Natural killer cell (primary cell): Measurements from ENCODE around the gene AMER3. TPM values are rescaled to one million over a fixed set of nuclear protein-coding genes. Genes with fewer than 3 reads are reported as not detected.

Experiments
- ATAC-seq, 3 donors: fragments of 150-1000 bp in 2 of 3; fragments of 200-7000 bp in 1 of 3; cut with Tn5 transposase; 1 replicate in 1 of 3; 2 replicates in 2 of 3; pipeline ENCODE4 v1.10.0; 2021; ENCODE audit warnings: mild to moderate bottlenecking in 2 of 3, moderate library complexity in 2 of 3
- DNase-seq, 2 donors: peaks; one replicate each; pipeline versions ENCODE4 v3.0.0 to v3.0.0-alpha.2; 2013 to 2021; ENCODE audit warnings: mixed read lengths in 1 of 2
- H3K27ac ChIP-seq: one replicate; pipeline ENCODE4 v1.5.1; 2013; ENCODE audit warnings: mild to moderate bottlenecking, low read length
- H3K27me3 ChIP-seq: one replicate; pipeline ENCODE4 v1.6.1; 2013; ENCODE audit warnings: low read length; ENCODE audit not compliant: control insufficient read depth, insufficient read depth
- H3K36me3 ChIP-seq: one replicate; pipeline ENCODE4 v1.6.1; 2013; ENCODE audit warnings: low read length; ENCODE audit not compliant: control insufficient read depth, insufficient read depth
- H3K4me1 ChIP-seq: one replicate; pipeline ENCODE4 v1.6.1; 2013; ENCODE audit warnings: low read length; ENCODE audit not compliant: control insufficient read depth, insufficient read depth
- H3K4me3 ChIP-seq: one replicate; pipeline ENCODE4 v1.5.1; 2013; ENCODE audit warnings: low read length
- H3K9me3 ChIP-seq: one replicate; pipeline ENCODE4 v1.6.1; 2013; ENCODE audit warnings: low read length; ENCODE audit not compliant: control insufficient read depth, insufficient read depth
- H3K27ac Mint-ChIP-seq, 2 donors: one replicate each; pipeline ENCODE4 v1.8.0; 2022; ENCODE audit warnings: mild to moderate bottlenecking in 2 of 2, mixed read lengths in 2 of 2, moderate library complexity in 1 of 2
- H3K27me3 Mint-ChIP-seq, 2 donors: one replicate each; pipeline ENCODE4 v1.8.0; 2022; ENCODE audit warnings: low read depth in 2 of 2, mixed read lengths in 2 of 2
- H3K36me3 Mint-ChIP-seq: one replicate; pipeline ENCODE4 v1.8.0; 2022; ENCODE audit warnings: mixed read lengths
- H3K4me1 Mint-ChIP-seq, 2 donors: one replicate each; pipeline ENCODE4 v1.8.0; 2022; ENCODE audit warnings: mixed read lengths in 2 of 2
- H3K4me3 Mint-ChIP-seq: one replicate; pipeline ENCODE4 v1.8.0; 2022; ENCODE audit warnings: mild to moderate bottlenecking, moderate library complexity, mixed read lengths
- H3K9me3 Mint-ChIP-seq, 2 donors: one replicate each; pipeline ENCODE4 v1.8.0; 2022; ENCODE audit warnings: mixed read lengths in 2 of 2
- WGBS: methylation state at CpG from one replicate; pipeline ENCODE4 v1.1.7; 2013; ENCODE audit warnings: missing lambda C conversion rate; ENCODE audit not compliant: insufficient coverage; 5-methylcytosine and 5-hydroxymethylcytosine counted together
- intact Hi-C: fragments of 100-400 bp; cut with micrococcal nuclease; formaldehyde crosslinking; loops from one replicate; pipeline ENCODE4 v1.14.2; 2022
- total RNA-seq, 4 donors: library from RNA; stranded (reverse); fragments of 120-200 nt in 1 of 4; gene quantifications; one replicate each; pipeline versions ENCODE4 v1.2.3 to v1.2.4, GENCODE V29; 2013 to 2022
- TF ChIP-seq, protein P1 (sequence below): fragments of 200-600 bp; IDR thresholded peaks from one replicate; pipeline ENCODE4 v1.8.0; 2022; ENCODE audit warnings: antibody characterized with exemption

The AMER3 gene
- total RNA-seq, 3 donors from 2014 or later (not counting 1 experiment from before 2014, with no cell fraction given), result not detected

DNA sequence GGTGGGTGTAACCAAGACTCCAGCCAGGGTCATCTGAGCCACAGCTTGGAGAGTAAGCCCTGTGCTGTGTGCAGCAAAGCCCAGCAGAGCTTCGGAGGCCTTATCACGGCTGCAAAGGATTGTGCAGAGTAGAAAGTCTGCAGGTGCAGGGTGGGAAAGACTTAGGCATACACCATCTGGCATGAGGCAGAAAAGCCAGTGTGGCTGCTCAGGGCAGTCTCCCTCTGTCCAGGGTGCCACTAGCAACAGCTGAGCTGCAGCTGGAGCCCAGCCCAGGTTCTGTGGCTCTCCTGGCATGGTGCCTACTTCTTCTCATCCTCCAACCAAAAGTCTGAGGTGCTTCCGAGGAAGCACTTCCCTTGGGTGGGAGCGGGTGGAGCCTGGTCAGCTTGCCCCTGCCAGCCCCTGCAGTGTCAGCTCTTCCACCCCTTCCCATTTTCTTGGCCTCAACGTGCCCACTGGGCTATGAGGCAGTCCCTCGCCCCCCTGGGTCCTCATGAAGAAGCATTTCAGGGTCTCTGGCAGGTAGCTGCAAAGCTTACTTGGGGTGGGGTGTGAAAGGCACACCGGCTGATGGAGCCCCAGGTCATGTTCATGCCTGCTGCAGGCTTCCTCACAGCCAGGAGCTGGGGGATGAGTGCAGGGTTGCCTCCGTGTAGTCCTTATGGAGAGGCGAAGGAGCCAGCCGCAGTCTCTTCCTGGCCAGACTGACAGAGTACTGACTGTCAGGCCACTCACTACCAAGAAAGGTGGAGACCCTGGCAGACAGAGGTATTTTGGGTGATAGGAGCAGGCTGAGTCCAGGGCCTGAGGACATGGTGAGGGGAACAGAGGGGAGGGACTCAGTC, 4.8 kb downstream of the AMER3 start:
- TF ChIP-seq, protein P1, sequence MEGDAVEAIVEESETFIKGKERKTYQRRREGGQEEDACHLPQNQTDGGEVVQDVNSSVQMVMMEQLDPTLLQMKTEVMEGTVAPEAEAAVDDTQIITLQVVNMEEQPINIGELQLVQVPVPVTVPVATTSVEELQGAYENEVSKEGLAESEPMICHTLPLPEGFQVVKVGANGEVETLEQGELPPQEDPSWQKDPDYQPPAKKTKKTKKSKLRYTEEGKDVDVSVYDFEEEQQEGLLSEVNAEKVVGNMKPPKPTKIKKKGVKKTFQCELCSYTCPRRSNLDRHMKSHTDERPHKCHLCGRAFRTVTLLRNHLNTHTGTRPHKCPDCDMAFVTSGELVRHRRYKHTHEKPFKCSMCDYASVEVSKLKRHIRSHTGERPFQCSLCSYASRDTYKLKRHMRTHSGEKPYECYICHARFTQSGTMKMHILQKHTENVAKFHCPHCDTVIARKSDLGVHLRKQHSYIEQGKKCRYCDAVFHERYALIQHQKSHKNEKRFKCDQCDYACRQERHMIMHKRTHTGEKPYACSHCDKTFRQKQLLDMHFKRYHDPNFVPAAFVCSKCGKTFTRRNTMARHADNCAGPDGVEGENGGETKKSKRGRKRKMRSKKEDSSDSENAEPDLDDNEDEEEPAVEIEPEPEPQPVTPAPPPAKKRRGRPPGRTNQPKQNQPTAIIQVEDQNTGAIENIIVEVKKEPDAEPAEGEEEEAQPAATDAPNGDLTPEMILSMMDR, result no peak
- H3K36me3 ChIP-seq, result no peaks in the 10 kb centered on the region
- no peak overlapping the region for H3K4me3 ChIP-seq
- H3K27ac Mint-ChIP-seq, result no peak overlapping the region
- peaks cover 31 to 43% of the 10 kb centered on the region in 2 donors for H3K27me3 Mint-ChIP-seq
- H3K9me3 ChIP-seq, result no peaks in the 10 kb centered on the region
- intact Hi-C loops, result no loop called here
- peaks cover 9% of the 10 kb centered on the region for H3K4me1 ChIP-seq
- peaks cover 16% of the 10 kb centered on the region for H3K27me3 ChIP-seq
- H3K27ac ChIP-seq, result no peak overlapping the region
- no peaks in the 10 kb centered on the region for H3K9me3 Mint-ChIP-seq
- H3K4me3 Mint-ChIP-seq, result no peak overlapping the region
- WGBS, result 68% methylated on average over 10 of the region's 10 CpGs
- ATAC-seq, result no peak
- H3K4me1 Mint-ChIP-seq, result peaks cover 5 to 9% of the 10 kb centered on the region in 2 donors
- no peak for DNase-seq
- no peaks in the 10 kb centered on the region for H3K36me3 Mint-ChIP-seq

DNA sequence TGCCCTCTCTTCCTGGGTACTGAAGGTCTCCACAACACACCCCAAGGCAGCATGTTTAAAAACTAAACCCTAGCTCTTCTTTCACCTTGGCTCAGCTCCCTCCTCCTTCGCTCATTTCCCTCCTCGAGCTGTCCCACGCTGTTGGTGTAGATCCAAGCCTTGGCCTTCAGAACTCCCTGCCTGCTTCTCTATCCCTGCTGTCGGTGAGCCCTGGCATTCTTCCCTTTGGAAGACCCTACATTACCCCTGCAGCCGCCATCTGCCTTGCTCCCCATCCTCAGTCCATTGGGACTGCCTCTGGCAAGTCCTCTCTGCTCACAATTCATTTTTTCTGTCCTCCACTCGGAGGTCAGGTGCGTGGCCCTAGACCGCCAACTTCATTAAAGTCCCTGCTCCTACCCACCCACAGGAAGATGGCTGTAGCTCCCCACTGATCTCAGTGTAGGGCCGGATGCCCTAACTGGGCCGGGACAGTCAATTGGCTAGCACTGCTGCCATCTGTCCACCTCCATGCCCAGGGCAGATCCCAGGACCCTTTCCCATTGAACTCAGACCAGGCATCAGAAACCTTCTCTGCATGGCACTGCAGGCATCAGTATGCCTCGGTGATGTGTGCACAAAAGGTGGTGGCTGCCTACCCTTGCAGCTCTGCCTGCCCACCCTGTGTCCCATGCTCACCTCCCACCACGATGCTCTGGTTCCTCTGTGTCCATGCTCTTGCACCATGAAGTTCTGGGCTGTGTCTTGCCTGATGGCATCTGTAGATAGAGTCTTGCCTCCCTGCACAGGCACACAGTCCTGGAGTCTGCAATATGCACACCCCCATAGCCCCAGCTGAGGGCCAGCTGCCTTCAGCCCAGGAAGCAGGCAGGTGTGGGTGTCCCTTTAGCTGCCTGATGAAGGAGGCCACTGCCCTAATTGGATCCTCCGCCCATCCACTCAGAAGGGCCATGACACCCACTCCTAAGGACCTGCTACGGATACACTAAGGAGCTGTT, 5.7 kb downstream of the AMER3 start:
- no peak overlapping the region for H3K27ac ChIP-seq
- H3K27me3 Mint-ChIP-seq, result peaks cover 27 to 37% of the 10 kb centered on the region in 2 donors
- H3K36me3 Mint-ChIP-seq, result no peaks in the 10 kb centered on the region
- 78% methylated on average over 14 of the region's 14 CpGs for WGBS
- H3K27ac Mint-ChIP-seq, result no peak overlapping the region
- peaks cover 15% of the 10 kb centered on the region for H3K27me3 ChIP-seq
- H3K4me3 Mint-ChIP-seq, result no peak overlapping the region
- no peaks in the 10 kb centered on the region for H3K36me3 ChIP-seq
- no peaks in the 10 kb centered on the region for H3K9me3 ChIP-seq
- TF ChIP-seq, protein P1, result no peak
- DNase-seq (no peak), ATAC-seq (no peak)
- no peak overlapping the region for H3K4me3 ChIP-seq
- no peaks in the 10 kb centered on the region for H3K9me3 Mint-ChIP-seq
- H3K4me1 ChIP-seq, result peaks cover 5% of the 10 kb centered on the region
- intact Hi-C loops, result no loop called here
- peaks cover 0 to 9% of the 10 kb centered on the region in 2 donors for H3K4me1 Mint-ChIP-seq

DNA sequence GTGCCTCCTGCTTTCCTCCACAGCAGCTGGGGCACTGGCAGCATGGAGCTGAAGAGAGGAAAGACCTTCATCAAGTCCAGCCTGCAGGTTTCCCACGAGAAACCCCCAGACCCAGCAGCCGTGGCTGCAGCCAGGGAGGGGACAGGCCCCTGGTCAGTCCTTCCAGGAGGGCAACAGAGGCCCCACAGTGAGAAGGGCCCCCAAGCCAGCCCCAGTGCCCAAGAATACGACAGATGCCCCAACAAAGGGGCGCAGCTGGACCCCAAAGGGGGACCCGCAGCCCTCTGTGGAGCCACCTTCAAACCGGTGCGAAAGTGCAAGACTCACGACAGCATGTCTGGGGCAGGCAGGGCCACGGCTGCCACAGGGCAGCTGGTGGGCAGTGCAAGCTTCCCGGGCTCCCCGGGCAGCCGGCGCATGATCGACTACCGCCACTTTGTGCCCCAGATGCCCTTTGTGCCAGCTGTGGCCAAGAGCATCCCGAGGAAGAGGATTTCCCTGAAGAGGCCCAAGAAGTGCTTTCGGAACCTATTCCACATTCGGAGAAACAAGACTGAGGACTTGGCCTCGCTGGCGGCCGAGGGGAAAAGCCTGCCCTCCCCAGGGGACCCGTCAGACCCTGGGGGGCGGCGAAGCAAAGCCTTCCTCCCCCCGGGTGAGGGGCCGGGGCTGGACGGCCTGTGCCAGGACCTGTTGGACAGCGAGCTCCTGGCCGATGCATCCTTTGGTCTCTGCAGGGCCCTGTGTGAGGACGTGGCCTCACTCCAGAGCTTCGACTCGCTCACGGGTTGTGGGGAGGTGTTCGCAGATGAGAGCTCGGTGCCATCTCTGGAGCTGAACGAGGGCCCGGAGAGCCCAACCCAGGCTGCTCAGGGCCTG, 6.9 kb downstream of the AMER3 start:
- ATAC-seq, result no peak
- peaks cover 20 to 31% of the 10 kb centered on the region in 2 donors for H3K27me3 Mint-ChIP-seq
- 86% methylated on average over 37 of the region's 37 CpGs for WGBS
- Histone ChIP-seq H3K4me1 (no peaks in the 10 kb centered on the region), H3K27me3 (peaks cover 5% of the 10 kb centered on the region), H3K9me3 (no peaks in the 10 kb centered on the region), H3K4me3 (no peak overlapping the region), H3K27ac (no peak overlapping the region), H3K36me3 (no peaks in the 10 kb centered on the region)
- H3K27ac Mint-ChIP-seq, result no peak overlapping the region
- no peak for DNase-seq
- intact Hi-C loops, result no loop called here
- no peaks in the 10 kb centered on the region for H3K36me3 Mint-ChIP-seq
- H3K9me3 Mint-ChIP-seq, result no peaks in the 10 kb centered on the region
- peaks cover 0 to 4% of the 10 kb centered on the region in 2 donors for H3K4me1 Mint-ChIP-seq
- TF ChIP-seq, protein P1, result no peak
- no peak overlapping the region for H3K4me3 Mint-ChIP-seq
